CD4-positive, alpha-beta T cell (primary cell): Measurements from ENCODE around the gene CLEC18B. TPM values are rescaled to one million over a fixed set of nuclear protein-coding genes. Genes with fewer than 3 reads are reported as not detected.
"Not testable (repeated sequence)": the region's sequence is repeated elsewhere in the genome, so short reads cannot be mapped to it uniquely, and the experiment has no call there.

Experiments used
- ATAC-seq: fragments of 200-7000 bp; cut with Tn5 transposase; one replicate; pipeline ENCODE4 v1.10.0; 2022; ENCODE audit warnings: mild to moderate bottlenecking; ENCODE audit not compliant: poor library complexity
- CTCF ChIA-PET: fragments of 350-600 bp; sonication (Branson Sonifier 250); formaldehyde crosslinking; loops from one replicate; lab custom pipeline; 2021; ENCODE audit warnings: antibody characterized with exemption, inconsistent platforms; lab: Charles Lee
- POLR2A ChIA-PET: fragments of 350-600 bp; sonication (Branson Sonifier 250); formaldehyde crosslinking; loops from one replicate; lab custom pipeline; 2021; ENCODE audit warnings: antibody characterized with exemption, inconsistent platforms; lab: Charles Lee
- DNase-seq, 14 experiments: peaks; one replicate each; pipeline ENCODE4 v3.0.0-alpha.2; 2013 to 2020; ENCODE audit warnings: mixed read lengths in 2 of 14
- H3K27ac ChIP-seq, 2 donors: one replicate each; pipeline versions ENCODE4 v1.5.1 to v1.7.0; 2013; ENCODE audit warnings: low read length in 2 of 2, low read depth in 1 of 2, mild to moderate bottlenecking in 1 of 2
- H3K27me3 ChIP-seq, 2 experiments: 1 replicate in 1 of 2; 2 replicates in 1 of 2; pipeline versions ENCODE4 v1.6.1 to v1.7.0; 2013; ENCODE audit warnings: low read length in 2 of 2, control low read depth in 1 of 2, mild to moderate bottlenecking in 1 of 2, moderate library complexity in 1 of 2; ENCODE audit not compliant: insufficient read depth in 2 of 2, control insufficient read depth in 1 of 2
- H3K36me3 ChIP-seq: one replicate; pipeline ENCODE4 v1.6.1; 2013; ENCODE audit warnings: low read length, control low read depth; ENCODE audit not compliant: insufficient read depth
- H3K4me1 ChIP-seq: one replicate; pipeline ENCODE4 v1.6.1; 2013; ENCODE audit warnings: low read length, control low read depth; ENCODE audit not compliant: insufficient read depth
- H3K4me3 ChIP-seq: one replicate; pipeline ENCODE4 v1.5.1; 2013; ENCODE audit warnings: mild to moderate bottlenecking, low read length, moderate library complexity
- H3K9me3 ChIP-seq, 2 experiments: 1 replicate in 1 of 2; 2 replicates in 1 of 2; pipeline versions ENCODE4 v1.6.1 to v1.7.0; 2013; ENCODE audit warnings: low read length in 2 of 2, mild to moderate bottlenecking in 2 of 2, control low read depth in 1 of 2, moderate library complexity in 1 of 2; ENCODE audit not compliant: control insufficient read depth in 1 of 2, insufficient read depth in 1 of 2
- H3K27ac Mint-ChIP-seq: one replicate; pipeline ENCODE4 v1.8.0; 2020; ENCODE audit warnings: mixed read lengths
- H3K27me3 Mint-ChIP-seq: one replicate; pipeline ENCODE4 v1.8.0; 2021; ENCODE audit warnings: mixed read lengths
- H3K36me3 Mint-ChIP-seq: one replicate; pipeline ENCODE4 v1.8.0; 2021; ENCODE audit warnings: low read depth, mixed read lengths
- H3K4me1 Mint-ChIP-seq: one replicate; pipeline ENCODE4 v1.8.0; 2021; ENCODE audit warnings: low read depth, mixed read lengths
- H3K4me3 Mint-ChIP-seq: one replicate; pipeline ENCODE4 v1.8.0; 2020; ENCODE audit warnings: mild to moderate bottlenecking, mixed read lengths
- H3K9me3 Mint-ChIP-seq: one replicate; pipeline ENCODE4 v1.8.0; 2020; ENCODE audit warnings: mixed read lengths
- CTCF ChIP-seq: fragments of 200-600 bp; IDR thresholded peaks from one replicate; pipeline ENCODE4 v1.8.0; 2022; ENCODE audit warnings: antibody characterized with exemption, mild to moderate bottlenecking
- intact Hi-C, 2 experiments: fragments of 100-400 bp; cut with DNase I in 1 of 2; cut with micrococcal nuclease in 1 of 2; formaldehyde crosslinking; loops; one replicate each; pipeline versions ENCODE4 v1.15.1 to v1.9.0; 2023 to 2025; cut with DNase I, micrococcal nuclease
- total RNA-seq, 174 experiments: library from RNA in 2 of 174; stranded (reverse) in 2 of 174; gene quantifications; one replicate each; pipeline ENCODE4 v1.2.3 and lab custom pipeline; 2021 to 2026

The CLEC18B gene
- total RNA-seq, 2 experiments from 2014 or later: 1.1 TPM

- H3K4me1 ChIP-seq: peaks cover 20% of the 10 kb centered on the region
- peak overlapping the region in 1 of 2 donors; percentile 14 for H3K27ac ChIP-seq
- H3K4me1 Mint-ChIP-seq: peaks cover 20% of the 10 kb centered on the region
- CTCF ChIA-PET: no interaction called here
- H3K36me3 ChIP-seq: no peaks in the 10 kb centered on the region
- TF ChIP-seq CTCF: no peak
- H3K36me3 Mint-ChIP-seq: peaks cover 23% of the 10 kb centered on the region
- intact Hi-C loops: no loop called here
- no peaks in the 10 kb centered on the region for H3K27me3 Mint-ChIP-seq
- POLR2A ChIA-PET: no interaction called here
- no peaks in the 10 kb centered on the region for H3K27me3 ChIP-seq
- H3K4me3 ChIP-seq: no peak overlapping the region
- peak overlapping the region; percentile 18 for H3K4me3 Mint-ChIP-seq
- DNase-seq (peak in 3 of 14 experiments; percentile 12 to 51 (median 36)), ATAC-seq (peak; percentile 56)
- peak overlapping the region; percentile 75 for H3K27ac Mint-ChIP-seq
- no peaks in the 10 kb centered on the region for H3K9me3 Mint-ChIP-seq
- H3K9me3 ChIP-seq: no peaks in the 10 kb centered on the region
These were observed 17.3 kb upstream of the CLEC18B start for GRCh38 chr16:74438492-74438979.

GRCh38 chr16:74431516-74431915, 10.2 kb upstream of the CLEC18B start:
- no peaks in the 10 kb centered on the region for H3K36me3 Mint-ChIP-seq
- no peak overlapping the region for H3K27ac Mint-ChIP-seq
- no peak for TF ChIP-seq CTCF
- H3K36me3 ChIP-seq: no peaks in the 10 kb centered on the region
- no peaks in the 10 kb centered on the region for H3K4me1 ChIP-seq
- no peaks in the 10 kb centered on the region for H3K4me1 Mint-ChIP-seq
- no peaks in the 10 kb centered on the region for H3K9me3 ChIP-seq
- ChIA-PET POLR2A (no interaction called here), CTCF (no interaction called here)
- no peaks in the 10 kb centered on the region for H3K9me3 Mint-ChIP-seq
- no peak overlapping the region for H3K4me3 Mint-ChIP-seq
- H3K4me3 ChIP-seq: no peak overlapping the region
- ATAC-seq (no peak), DNase-seq (no peak)
- intact Hi-C loops: loop anchor here (2.0 to 5.0 kb wide), 2 partner anchors 123 to 124 kb away; no protein-coding TSS in a partner anchor
- H3K27me3 ChIP-seq: no peaks in the 10 kb centered on the region
- H3K27me3 Mint-ChIP-seq: no peaks in the 10 kb centered on the region
- H3K27ac ChIP-seq: no peak overlapping the region

- H3K27ac Mint-ChIP-seq, H3K9me3 ChIP-seq, H3K4me3 ChIP-seq, H3K27ac ChIP-seq, H3K9me3 Mint-ChIP-seq, H3K4me1 ChIP-seq, H3K27me3 Mint-ChIP-seq, POLR2A ChIA-PET, H3K27me3 ChIP-seq, H3K36me3 ChIP-seq, H3K4me3 Mint-ChIP-seq, H3K4me1 Mint-ChIP-seq, H3K36me3 Mint-ChIP-seq, CTCF ChIA-PET: not testable (repeated sequence)
- ATAC-seq: peak; percentile 76
- peak; percentile 21 to 59 (median 43) for DNase-seq
- TF ChIP-seq CTCF: peak; percentile 85
- intact Hi-C loops: loop anchor here (2.0 to 5.0 kb wide), 2 partner anchors 121 to 123 kb away; no protein-coding TSS in a partner anchor
These were observed 8.9 kb upstream of the CLEC18B start for GRCh38 chr16:74430036-74430712.

- ATAC-seq, H3K27ac ChIP-seq, H3K36me3 ChIP-seq, H3K27me3 Mint-ChIP-seq, H3K4me1 ChIP-seq, POLR2A ChIA-PET, H3K4me3 ChIP-seq, CTCF ChIA-PET, H3K27ac Mint-ChIP-seq, H3K27me3 ChIP-seq, H3K4me3 Mint-ChIP-seq, H3K9me3 ChIP-seq, H3K36me3 Mint-ChIP-seq, H3K4me1 Mint-ChIP-seq, intact Hi-C loops, H3K9me3 Mint-ChIP-seq, DNase-seq: not testable (repeated sequence)
These were observed 7.2 kb upstream of the CLEC18B start for GRCh38 chr16:74428493-74428892.

- DNase-seq, H3K4me1 Mint-ChIP-seq, H3K9me3 ChIP-seq, POLR2A ChIA-PET, H3K36me3 ChIP-seq, H3K4me1 ChIP-seq, intact Hi-C loops, H3K4me3 Mint-ChIP-seq, ATAC-seq, H3K4me3 ChIP-seq, H3K27me3 ChIP-seq, H3K36me3 Mint-ChIP-seq, CTCF ChIA-PET, H3K27me3 Mint-ChIP-seq, H3K27ac Mint-ChIP-seq, H3K9me3 Mint-ChIP-seq, H3K27ac ChIP-seq: not testable (repeated sequence)
These were observed 4.5 kb upstream of the CLEC18B start for GRCh38 chr16:74425751-74426150.
